SK-N-SH (cell line): ENCODE results near the gene NR2F6. TPM values are rescaled to one million over a fixed set of nuclear protein-coding genes. Genes with fewer than 3 reads are reported as not detected.
A peak's percentile ranks its signal among the peaks of the same experiment; 100 is the strongest.

Source experiments
- CTCF ChIA-PET: fragments of 300-600, 350-600 bp; formaldehyde crosslinking; extraction: SDS; loops from one replicate; lab custom pipeline; 2021; lab: Yijun Ruan, JAX
- POLR2A ChIA-PET: fragments of 350-600 bp; sonication (Branson Sonifier 250); formaldehyde crosslinking; extraction: SDS; loops from one replicate; lab custom pipeline; 2020; ENCODE audit warnings: antibody characterized with exemption, inconsistent platforms; lab: Yijun Ruan, JAX
- DNase-seq: peaks from one replicate; pipeline ENCODE4 v3.0.0; 2012
- H2AFZ ChIP-seq: fragments of 200-600 bp; sonication (generic); 2 replicates; pipeline ENCODE4 v1.8.1; 2016; ENCODE audit warnings: antibody characterized with exemption, mild to moderate bottlenecking, low read depth
- H3F3A ChIP-seq: fragments of 200-600 bp; sonication (generic); replicated peaks from 2 replicates; pipeline ENCODE3; 2016; ENCODE audit warnings: antibody characterized with exemption, mild to moderate bottlenecking; ENCODE audit not compliant: insufficient read depth
- H3K27ac ChIP-seq, 2 experiments: fragments of 200-500 bp in 1 of 2; fragments of 200-600 bp in 1 of 2; sonication (Bioruptor generic) in 1 of 2; sonication (generic), shearing (Covaris generic) in 1 of 2; 2 replicates each; pipeline versions ENCODE4 v1.5.1 to v1.6.1; 2014 to 2016; ENCODE audit warnings: low read depth in 2 of 2, inconsistent platforms in 1 of 2, low read length in 1 of 2, mild to moderate bottlenecking in 1 of 2, mixed read lengths in 1 of 2
- H3K27me3 ChIP-seq: fragments of 200-600 bp; sonication (generic), shearing (Covaris generic); 2 replicates; pipeline ENCODE4 v1.6.1; 2016; ENCODE audit warnings: mixed run types; ENCODE audit not compliant: insufficient read depth
- H3K36me3 ChIP-seq, 2 experiments: fragments of 200-500 bp in 1 of 2; fragments of 200-600 bp in 1 of 2; sonication (Bioruptor generic) in 1 of 2; sonication (generic) in 1 of 2; replicated peaks in 1 of 2; 2 replicates each; pipeline versions ENCODE3 to v1.5.1; 2014 to 2016; ENCODE audit warnings: low read length in 1 of 2, mild to moderate bottlenecking in 1 of 2; ENCODE audit not compliant: insufficient read depth in 2 of 2, control insufficient read depth in 1 of 2
- H3K4me1 ChIP-seq, 2 experiments: fragments of 200-500 bp in 1 of 2; fragments of 200-600 bp in 1 of 2; sonication (Bioruptor generic) in 1 of 2; sonication (generic), shearing (Covaris generic) in 1 of 2; 2 replicates each; pipeline versions ENCODE4 v1.5.1 to v1.6.1; 2014 to 2016; ENCODE audit warnings: low read depth in 1 of 2, low read length in 1 of 2, mixed run types in 1 of 2; ENCODE audit not compliant: insufficient read depth in 2 of 2, control insufficient read depth in 1 of 2
- H3K4me2 ChIP-seq: fragments of 200-600 bp; sonication (generic), shearing (Covaris generic); 2 replicates; pipeline ENCODE4 v1.6.1; 2017; ENCODE audit warnings: mixed run types
- H3K4me3 ChIP-seq, 2 experiments: fragments of 200-500 bp in 1 of 2; fragments of 200-600 bp in 1 of 2; sonication (Bioruptor generic) in 1 of 2; sonication (generic), shearing (Covaris generic) in 1 of 2; 2 replicates each; pipeline versions ENCODE4 v1.5.1 to v1.8.1; 2014 to 2016; ENCODE audit warnings: low read depth in 2 of 2, inconsistent platforms in 1 of 2, low read length in 1 of 2, mild to moderate bottlenecking in 1 of 2, mixed read lengths in 1 of 2, moderate library complexity in 1 of 2
- H3K79me2 ChIP-seq: fragments of 200-600 bp; sonication (generic); 2 replicates; pipeline ENCODE4 v1.8.1; 2017; ENCODE audit warnings: mild to moderate bottlenecking; ENCODE audit not compliant: insufficient read depth
- H3K9ac ChIP-seq: fragments of 200-600 bp; sonication (generic); 2 replicates; pipeline ENCODE4 v1.6.1; 2017; ENCODE audit warnings: mixed run types
- H3K9me2 ChIP-seq: fragments of 200-600 bp; sonication (generic); 2 replicates; pipeline ENCODE4 v1.6.1; 2017; ENCODE audit warnings: mixed run types
- H3K9me3 ChIP-seq: fragments of 200-600 bp; sonication (generic); 2 replicates; pipeline ENCODE4 v1.6.1; 2017; ENCODE audit warnings: mixed run types, mild to moderate bottlenecking, moderate library complexity
- H4K20me1 ChIP-seq: fragments of 200-600 bp; sonication (generic); 2 replicates; pipeline ENCODE4 v1.6.1; 2017; ENCODE audit warnings: mild to moderate bottlenecking, mixed run types; ENCODE audit not compliant: insufficient read depth
- CTCF ChIP-seq: fragments of 200-600 bp; sonication (generic); IDR thresholded peaks from 2 replicates; pipeline ENCODE4 v1.6.1; 2017; ENCODE audit warnings: antibody characterized with exemption, mild to moderate bottlenecking, moderate library complexity
- FOXJ3 ChIP-seq: sonication (generic); formaldehyde crosslinking; IDR thresholded peaks from 2 replicates; pipeline ENCODE4 v1.5.1; 2020; ENCODE audit warnings: mild to moderate bottlenecking, missing genetic modification reagents
- GATA2 ChIP-seq: sonication (generic); formaldehyde crosslinking; IDR thresholded peaks from 2 replicates; pipeline ENCODE4 v1.5.0; 2020; ENCODE audit warnings: mild to moderate bottlenecking, missing genetic modification reagents
- MAX ChIP-seq: IDR thresholded peaks from 2 replicates; pipeline ENCODE4 v1.4.0; 2012; ENCODE audit warnings: low read depth
- SMC3 ChIP-seq: IDR thresholded peaks from 2 replicates; pipeline ENCODE4 v1.6.1; 2012; ENCODE audit warnings: low read depth, low read length, improper control_type of control experiment
- TAF1 ChIP-seq: IDR thresholded peaks from 2 replicates; pipeline ENCODE4 v1.6.1; 2012; ENCODE audit warnings: low read depth, mild to moderate bottlenecking, low read length, moderate library complexity, borderline replicate concordance
- WGBS: methylation state at CpG from one replicate; pipeline ENCODE4 v1.1.6; 2017; ENCODE audit warnings: low lambda C conversion rate; 5-methylcytosine and 5-hydroxymethylcytosine counted together
- polyA plus RNA-seq, 3 experiments: library from polyadenylated mRNA; depleted of rRNA; stranded (reverse); fragments of >200 nt; gene quantifications; 2 replicates each; pipeline ENCODE4 v1.2.3, GENCODE V29; 2012

NR2F6 gene
- polyA plus RNA-seq, 1 of the 3 experiments (the other 2 are of a cell fraction) = 37.3 TPM

- 95% methylated on average over 18 of the region's 18 CpGs for WGBS
- CTCF ChIA-PET = interaction anchor here (0.6 to 4.4 kb wide), 2 partner anchors 28 to 45 kb away, joined by 3 to 29 read pairs; partner anchors contain the start of gene ANKLE1
- H3F3A ChIP-seq = peaks cover 16% of the 10 kb centered on the region
- H3K79me2 ChIP-seq = peaks cover 78% of the 10 kb centered on the region
- H3K27ac ChIP-seq = peak overlapping the region; percentile 48 to 84; a peak in 3 of 4 replicates
- no peaks in the 10 kb centered on the region for H3K9me2 ChIP-seq
- peak overlapping the region; percentile 59; the same call in 1 of the 2 replicates for H3K4me2 ChIP-seq
- DNase-seq = no peak
- POLR2A ChIA-PET = no interaction called here
- H3K4me3 ChIP-seq = no peak overlapping the region
- H2AFZ ChIP-seq = no peak overlapping the region
- H4K20me1 ChIP-seq = peaks cover 20% of the 10 kb centered on the region
- peaks cover 10 to 12% of the 10 kb centered on the region in 2 experiments for H3K36me3 ChIP-seq
- H3K27me3 ChIP-seq = no peaks in the 10 kb centered on the region
- peaks cover 13 to 24% of the 10 kb centered on the region in 2 experiments; a peak in 3 of 4 replicates for H3K4me1 ChIP-seq
- no peak overlapping the region for H3K9ac ChIP-seq
- TF ChIP-seq TAF1 = no peak
- TF ChIP-seq FOXJ3 (CRISPR knock-in tag) = no peak
- TF ChIP-seq MAX = no peak
- TF ChIP-seq SMC3 = no peak
- TF ChIP-seq GATA2 = no peak
- H3K9me3 ChIP-seq = no peaks in the 10 kb centered on the region
Measured at GRCh38 chr19:17236811-17237543, 8.7 kb downstream of the NR2F6 start.

- peaks cover 70% of the 10 kb centered on the region for H3K79me2 ChIP-seq
- no peaks in the 10 kb centered on the region for H3K27me3 ChIP-seq
- DNase-seq = peak; percentile 90
- TF ChIP-seq CTCF (no peak), MAX (no peak), TAF1 (peak; percentile 2; the same call in 1 of the 2 replicates)
- peaks cover 13 to 24% of the 10 kb centered on the region in 2 experiments; a peak in 3 of 4 replicates for H3K4me1 ChIP-seq
- H2AFZ ChIP-seq = no peak overlapping the region
- peak overlapping the region; percentile 53 to 70 for H3K4me3 ChIP-seq
- H4K20me1 ChIP-seq = peaks cover 17% of the 10 kb centered on the region
- no peaks in the 10 kb centered on the region for H3K9me2 ChIP-seq
- peaks cover 16% of the 10 kb centered on the region for H3F3A ChIP-seq
- POLR2A ChIA-PET = interaction anchor here (2.3 to 2.4 kb wide), 2 partner anchors 10 to 21 kb away, joined by 12 read pairs; partner anchors contain the start of genes OCEL1 and USE1
- CTCF ChIA-PET = interaction anchor here (0.6 to 4.4 kb wide), 8 partner anchors 9 to 165 kb away, joined by 3 to 29 read pairs (median 4); partner anchors contain the start of genes ANKLE1, OCEL1 and USE1
- H3K9me3 ChIP-seq = no peaks in the 10 kb centered on the region
- peak overlapping the region; percentile 97; the same call in 1 of the 2 replicates for H3K4me2 ChIP-seq
- H3K9ac ChIP-seq = peak overlapping the region; percentile 34; the same call in 1 of the 2 replicates
- peaks cover 16 to 17% of the 10 kb centered on the region in 2 experiments for H3K36me3 ChIP-seq
- peak overlapping the region; percentile 48 to 84 for H3K27ac ChIP-seq
- 3% methylated on average over 24 of the region's 27 CpGs for WGBS
Measured at GRCh38 chr19:17235971-17236777, 9.5 kb downstream of the NR2F6 start.
